SK-N-MC (cell line): ENCODE measurements around the gene BUB1B.

Source experiments
- EZH2 ChIP-seq: fragments of 200-600 bp; sonication (generic); IDR thresholded peaks from one replicate; pipeline ENCODE4 v1.6.1; 2017; ENCODE audit warnings: antibody characterized with exemption
- FOXP2 ChIP-seq: optimal IDR thresholded peaks from 2 replicates; pipeline ENCODE3; 2011; ENCODE audit warnings: mild to moderate bottlenecking, moderate library complexity; ENCODE audit not compliant: insufficient read depth; ENCODE audit errors: extremely low read length, control extremely low read depth
- POLR2AphosphoS5 ChIP-seq: IDR thresholded peaks from 2 replicates; pipeline ENCODE4 v1.6.1; 2012; ENCODE audit warnings: mild to moderate bottlenecking, low read depth, low read length, borderline replicate concordance

DNA sequence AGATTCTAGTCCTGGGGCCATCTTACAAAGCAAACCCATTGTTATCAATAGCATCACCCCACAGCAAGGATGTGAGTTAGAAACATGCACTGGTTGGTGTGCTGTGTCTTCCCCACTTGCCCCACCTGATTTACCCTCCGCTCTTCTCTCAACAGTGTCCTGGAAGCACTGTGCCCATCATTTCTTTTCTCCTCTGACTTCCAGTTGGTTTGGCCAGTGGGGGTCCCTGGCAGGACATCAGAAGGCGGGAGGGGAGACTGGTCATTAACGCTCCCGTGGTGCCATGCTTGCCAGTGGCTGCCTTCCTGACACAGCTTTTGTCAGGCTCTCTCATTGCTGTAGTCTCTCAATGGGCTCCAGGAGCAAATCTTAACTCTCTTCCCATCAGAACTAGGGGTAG is 11.5 kb upstream of the BUB1B start:
- TF ChIP-seq EZH2, result no peak
- TF ChIP-seq POLR2AphosphoS5, result no peak
- TF ChIP-seq FOXP2, result no peak
